ENCODE results near the gene PSMC1. TPM values are rescaled to one million over a fixed set of nuclear protein-coding genes. Genes with fewer than 3 reads are reported as not detected.

The PSMC1 gene
- total RNA-seq, 1 donor from 2014 or later: 112 TPM

GRCh38 chr14:90278199-90279175 lies 22.1 kb downstream of the PSMC1 start:
- H3K27ac ChIP-seq (ENCODE audit: low read depth, low read length): no peak overlapping the region
- no peak for TF ChIP-seq EZH2 (IDR thresholded peaks at IDR 0.05; ENCODE audit: insufficient read depth, low read length)
- TF ChIP-seq, protein P1, sequence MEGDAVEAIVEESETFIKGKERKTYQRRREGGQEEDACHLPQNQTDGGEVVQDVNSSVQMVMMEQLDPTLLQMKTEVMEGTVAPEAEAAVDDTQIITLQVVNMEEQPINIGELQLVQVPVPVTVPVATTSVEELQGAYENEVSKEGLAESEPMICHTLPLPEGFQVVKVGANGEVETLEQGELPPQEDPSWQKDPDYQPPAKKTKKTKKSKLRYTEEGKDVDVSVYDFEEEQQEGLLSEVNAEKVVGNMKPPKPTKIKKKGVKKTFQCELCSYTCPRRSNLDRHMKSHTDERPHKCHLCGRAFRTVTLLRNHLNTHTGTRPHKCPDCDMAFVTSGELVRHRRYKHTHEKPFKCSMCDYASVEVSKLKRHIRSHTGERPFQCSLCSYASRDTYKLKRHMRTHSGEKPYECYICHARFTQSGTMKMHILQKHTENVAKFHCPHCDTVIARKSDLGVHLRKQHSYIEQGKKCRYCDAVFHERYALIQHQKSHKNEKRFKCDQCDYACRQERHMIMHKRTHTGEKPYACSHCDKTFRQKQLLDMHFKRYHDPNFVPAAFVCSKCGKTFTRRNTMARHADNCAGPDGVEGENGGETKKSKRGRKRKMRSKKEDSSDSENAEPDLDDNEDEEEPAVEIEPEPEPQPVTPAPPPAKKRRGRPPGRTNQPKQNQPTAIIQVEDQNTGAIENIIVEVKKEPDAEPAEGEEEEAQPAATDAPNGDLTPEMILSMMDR (IDR thresholded peaks at IDR 0.05; ENCODE audit: insufficient read depth, low read depth, low read length): no peak
- no peak overlapping the region for H3K4me2 ChIP-seq (ENCODE audit: low read length)
- H3K4me1 ChIP-seq (ENCODE audit: insufficient read depth, low read length): peaks cover 41% of the 10 kb centered on the region
- no peak overlapping the region for H3K27ac Mint-ChIP-seq (ENCODE audit: unreplicated experiment)
- no peaks in the 10 kb centered on the region for H3K27me3 Mint-ChIP-seq (ENCODE audit: low read depth, unreplicated experiment)
- DNase-seq (ENCODE audit: low read depth) (no peak), FAIRE-seq (no peak)
- H3K4me3 ChIP-seq (ENCODE audit: insufficient read depth, low read depth, low read length): no peak overlapping the region
- peaks cover 6% of the 10 kb centered on the region for H3K36me3 ChIP-seq (ENCODE audit: insufficient read depth, low read length)
- no peaks in the 10 kb centered on the region for H3K79me2 ChIP-seq (ENCODE audit: insufficient read depth, low read length)
- H3K9me3 ChIP-seq (ENCODE audit: insufficient read depth, low read depth, low read length): no peaks in the 10 kb centered on the region
- no peaks in the 10 kb centered on the region for H3K27me3 ChIP-seq (ENCODE audit: insufficient read depth, low read length)
- peaks cover 35% of the 10 kb centered on the region for H3K4me1 Mint-ChIP-seq (ENCODE audit: low read depth, unreplicated experiment)
- no peak overlapping the region for H2AFZ ChIP-seq (ENCODE audit: low read depth, low read length)
- no peak overlapping the region for H3K9ac ChIP-seq (ENCODE audit: low read length)
- no peaks in the 10 kb centered on the region for H3K9me3 Mint-ChIP-seq (ENCODE audit: unreplicated experiment)
- peaks cover 8% of the 10 kb centered on the region for H3K36me3 Mint-ChIP-seq (ENCODE audit: low read depth, unreplicated experiment)
- H3K4me3 Mint-ChIP-seq (ENCODE audit: unreplicated experiment): no peak overlapping the region
- no peaks in the 10 kb centered on the region for H4K20me1 ChIP-seq (ENCODE audit: insufficient read depth, low read length)

GRCh38 chr14:90280096-90280495 lies 23.7 kb downstream of the PSMC1 start:
- H3K4me1 ChIP-seq (ENCODE audit: insufficient read depth, low read length): peaks cover 36% of the 10 kb centered on the region
- no peaks in the 10 kb centered on the region for H3K9me3 Mint-ChIP-seq (ENCODE audit: unreplicated experiment)
- no peak overlapping the region for H3K4me2 ChIP-seq (ENCODE audit: low read length)
- no peak overlapping the region for H2AFZ ChIP-seq (ENCODE audit: low read depth, low read length)
- H3K36me3 ChIP-seq (ENCODE audit: insufficient read depth, low read length): no peaks in the 10 kb centered on the region
- H3K9me3 ChIP-seq (ENCODE audit: insufficient read depth, low read depth, low read length): no peaks in the 10 kb centered on the region
- H3K79me2 ChIP-seq (ENCODE audit: insufficient read depth, low read length): no peaks in the 10 kb centered on the region
- peak overlapping the region; percentile 70 for H3K27ac Mint-ChIP-seq (ENCODE audit: unreplicated experiment)
- no peaks in the 10 kb centered on the region for H4K20me1 ChIP-seq (ENCODE audit: insufficient read depth, low read length)
- no peak overlapping the region for H3K4me3 ChIP-seq (ENCODE audit: insufficient read depth, low read depth, low read length)
- H3K36me3 Mint-ChIP-seq (ENCODE audit: low read depth, unreplicated experiment): peaks cover 3% of the 10 kb centered on the region
- H3K27me3 ChIP-seq (ENCODE audit: insufficient read depth, low read length): no peaks in the 10 kb centered on the region
- H3K27me3 Mint-ChIP-seq (ENCODE audit: low read depth, unreplicated experiment): no peaks in the 10 kb centered on the region
- DNase-seq (ENCODE audit: low read depth) (no peak), FAIRE-seq (no peak)
- H3K9ac ChIP-seq (ENCODE audit: low read length): no peak overlapping the region
- H3K27ac ChIP-seq (ENCODE audit: low read depth, low read length): peak overlapping the region; percentile 80
- TF ChIP-seq, protein P1 (IDR thresholded peaks at IDR 0.05; ENCODE audit: insufficient read depth, low read depth, low read length): no peak
- H3K4me3 Mint-ChIP-seq (ENCODE audit: unreplicated experiment): no peak overlapping the region
- H3K4me1 Mint-ChIP-seq (ENCODE audit: low read depth, unreplicated experiment): peaks cover 31% of the 10 kb centered on the region

- DNase-seq (ENCODE audit: low read depth): peak; percentile 84
- no peak for TF ChIP-seq EZH2 (IDR thresholded peaks at IDR 0.05; ENCODE audit: insufficient read depth, low read length)
- TF ChIP-seq, protein P1 (IDR thresholded peaks at IDR 0.05; ENCODE audit: insufficient read depth, low read depth, low read length): no peak
- FAIRE-seq: no peak
Measured at GRCh38 chr14:90281261-90281660, 24.9 kb downstream of the PSMC1 start.

More at GRCh38 chr14:90281261-90281660, 24.9 kb downstream of the PSMC1 start:
- H2AFZ ChIP-seq (ENCODE audit: low read depth, low read length): no peak overlapping the region
- Mint-ChIP-seq H3K4me1 (ENCODE audit: low read depth, unreplicated experiment) (peaks cover 24% of the 10 kb centered on the region), H3K9me3 (ENCODE audit: unreplicated experiment) (no peaks in the 10 kb centered on the region), H3K36me3 (ENCODE audit: low read depth, unreplicated experiment) (peaks cover 9% of the 10 kb centered on the region), H3K4me3 (ENCODE audit: unreplicated experiment) (no peak overlapping the region), H3K27me3 (ENCODE audit: low read depth, unreplicated experiment) (no peaks in the 10 kb centered on the region), H3K27ac (ENCODE audit: unreplicated experiment) (peak overlapping the region; percentile 70)
- no peaks in the 10 kb centered on the region for H3K79me2 ChIP-seq (ENCODE audit: insufficient read depth, low read length)
- no peaks in the 10 kb centered on the region for H3K27me3 ChIP-seq (ENCODE audit: insufficient read depth, low read length)
- peak overlapping the region; percentile 80 for H3K27ac ChIP-seq (ENCODE audit: low read depth, low read length)
- peak overlapping the region; percentile 61 for H3K9ac ChIP-seq (ENCODE audit: low read length)
- H4K20me1 ChIP-seq (ENCODE audit: insufficient read depth, low read length): no peaks in the 10 kb centered on the region
- peak overlapping the region; percentile 63 for H3K4me2 ChIP-seq (ENCODE audit: low read length)
- H3K36me3 ChIP-seq (ENCODE audit: insufficient read depth, low read length): peaks cover 1% of the 10 kb centered on the region
- H3K4me3 ChIP-seq (ENCODE audit: insufficient read depth, low read depth, low read length): no peak overlapping the region
- no peaks in the 10 kb centered on the region for H3K9me3 ChIP-seq (ENCODE audit: insufficient read depth, low read depth, low read length)
- H3K4me1 ChIP-seq (ENCODE audit: insufficient read depth, low read length): peaks cover 27% of the 10 kb centered on the region
